A549 (cell line): Measurements from ENCODE around the gene SEZ6L2. TPM values are rescaled to one million over a fixed set of nuclear protein-coding genes. Genes with fewer than 3 reads are reported as not detected.
A peak's percentile ranks its signal among the peaks of the same experiment; 100 is the strongest.
"Not testable (repeated sequence)": the region's sequence is repeated elsewhere in the genome, so short reads cannot be mapped to it uniquely, and the experiment has no call there.

Source experiments
- ATAC-seq, 2 experiments: fragments of 200-7000 bp in 1 of 2; fragments of >200 bp in 1 of 2; cut with Nextera tagmentation in 1 of 2; cut with Tn5 transposase in 1 of 2; 3 replicates each; pipeline versions ENCODE4 v1.8.0 to v1.9.1; 2018 to 2020; ENCODE audit warnings: mild to moderate bottlenecking in 1 of 2, moderate library complexity in 1 of 2
- CTCF ChIA-PET: fragments of 300-600 bp; sonication (Branson Sonifier 250); formaldehyde crosslinking; extraction: SDS; loops from one replicate; lab custom pipeline; 2021; ENCODE audit warnings: antibody characterized with exemption, inconsistent platforms; lab: Yijun Ruan, JAX
- POLR2A ChIA-PET: fragments of 350-600 bp; formaldehyde crosslinking; extraction: SDS; loops from one replicate; lab custom pipeline; 2021; ENCODE audit warnings: antibody characterized with exemption, inconsistent platforms; lab: Yijun Ruan, JAX
- DNase-seq, 2 experiments: peaks; one replicate each; pipeline versions ENCODE4 v3.0.0 to v3.0.0-alpha.2; 2011 to 2016; ENCODE audit warnings: low read depth in 1 of 2, low spot score in 1 of 2
- FAIRE-seq: peaks from 2 replicates; lab custom pipeline; 2011; peaks lifted over from hg19 to GRCh38; lab: Jason Lieb, UNC
- H3K27ac ChIP-seq, 2 experiments: fragments of >200 bp; sonication (Bioruptor Twin); formaldehyde crosslinking; 3 replicates each; pipeline ENCODE4 v1.5.1; 2016 to 2017
- H3K4me1 ChIP-seq: fragments of >200 bp; sonication (Bioruptor Twin); formaldehyde crosslinking; 3 replicates; pipeline ENCODE4 v1.6.1; 2016
- H3K4me2 ChIP-seq: fragments of >200 bp; sonication (Bioruptor Twin); formaldehyde crosslinking; 3 replicates; pipeline ENCODE4 v1.6.1; 2016
- H3K4me3 ChIP-seq: fragments of >200 bp; sonication (Bioruptor Twin); formaldehyde crosslinking; 3 replicates; pipeline ENCODE4 v1.5.1; 2016
- H3K9me3 ChIP-seq: fragments of >200 bp; sonication (Bioruptor Twin); formaldehyde crosslinking; 3 replicates; pipeline ENCODE4 v1.6.1; 2016
- CEBPB ChIP-seq, 2 experiments: fragments of >200 bp in 1 of 2; sonication (Bioruptor Twin) in 1 of 2; formaldehyde crosslinking in 1 of 2; IDR thresholded peaks; 2 replicates each; pipeline ENCODE4 v1.6.1; 2012 to 2016
- CHD2 ChIP-seq: fragments of 150-350 bp; IDR thresholded peaks from 2 replicates; pipeline ENCODE4 v1.6.1; 2014; ENCODE audit warnings: low read length; ENCODE audit not compliant: partially characterized antibody
- CHD4 ChIP-seq: fragments of 200-600 bp; sonication (generic); IDR thresholded peaks from 2 replicates; pipeline ENCODE4 v1.6.1; 2016; ENCODE audit warnings: antibody characterized with exemption, mild to moderate bottlenecking, borderline replicate concordance
- EHF ChIP-seq: fragments of 250-450 bp; sonication (Bioruptor Pico); IDR thresholded peaks from 2 replicates; pipeline ENCODE4 v1.5.0; 2020; ENCODE audit warnings: mild to moderate bottlenecking
- ESRRA ChIP-seq: fragments of 150-350 bp; IDR thresholded peaks from 2 replicates; pipeline ENCODE4 v1.6.1; 2014; ENCODE audit warnings: mild to moderate bottlenecking, low read length, borderline replicate concordance
- FOSL2 ChIP-seq, 2 experiments: fragments of 450-650 bp in 1 of 2; fragments of >200 bp in 1 of 2; sonication (Bioruptor Twin) in 1 of 2; formaldehyde crosslinking; IDR thresholded peaks; 2 replicates each; pipeline versions ENCODE4 v1.5.0 to v1.6.1; 2016 to 2020; ENCODE audit warnings: mild to moderate bottlenecking in 1 of 2, moderate library complexity in 1 of 2
- HES2 ChIP-seq: fragments of >200 bp; sonication (Bioruptor Twin); formaldehyde crosslinking; IDR thresholded peaks from 2 replicates; pipeline ENCODE4 v1.6.1; 2016
- HEYL ChIP-seq: fragments of 250-450 bp; sonication (Bioruptor Pico); IDR thresholded peaks from 2 replicates; pipeline ENCODE4 v1.8.0; 2021; ENCODE audit warnings: mild to moderate bottlenecking, moderate library complexity
- HOXA7 ChIP-seq: fragments of 250-450 bp; sonication (Bioruptor Pico); IDR thresholded peaks from 2 replicates; pipeline ENCODE4 v1.5.0; 2020; ENCODE audit warnings: mild to moderate bottlenecking, moderate library complexity
- JUN ChIP-seq, 2 experiments: fragments of >200 bp; sonication (Bioruptor Twin); formaldehyde crosslinking; IDR thresholded peaks; 2 replicates in 1 of 2; 3 replicates in 1 of 2; pipeline ENCODE4 v1.6.1; 2016 to 2017
- KDM1A ChIP-seq: fragments of 200-600 bp; sonication (generic); IDR thresholded peaks from 2 replicates; pipeline ENCODE4 v1.6.1; 2016; ENCODE audit warnings: low read depth, mild to moderate bottlenecking
- MAFK ChIP-seq: fragments of 450-650 bp; IDR thresholded peaks from 2 replicates; pipeline ENCODE4 v1.6.1; 2014; ENCODE audit not compliant: partially characterized antibody
- NFE2L2 ChIP-seq: fragments of 150-350 bp; conservative IDR thresholded peaks from 2 replicates; pipeline ENCODE4 v1.6.1; 2014; ENCODE audit warnings: low read length
- POLR2A ChIP-seq: IDR thresholded peaks from 2 replicates; pipeline ENCODE4 v1.6.1; 2012; ENCODE audit warnings: mild to moderate bottlenecking, low read length
- RFX5 ChIP-seq: fragments of 450-650 bp; IDR thresholded peaks from 2 replicates; pipeline ENCODE4 v1.7.1; 2014; ENCODE audit warnings: antibody characterized with exemption, mild to moderate bottlenecking, moderate library complexity
- TFCP2L1 ChIP-seq: fragments of 250-450 bp; sonication (Bioruptor Pico); IDR thresholded peaks from 2 replicates; pipeline ENCODE4 v1.5.0; 2021; ENCODE audit warnings: mild to moderate bottlenecking
- ZFP36 ChIP-seq: fragments of 450-650 bp; IDR thresholded peaks from 2 replicates; pipeline ENCODE4 v1.6.1; 2014; ENCODE audit warnings: borderline replicate concordance; ENCODE audit not compliant: partially characterized antibody
- ZNF302 ChIP-seq: fragments of 250-450 bp; sonication (Bioruptor Pico); IDR thresholded peaks from 2 replicates; pipeline ENCODE4 v1.9.0; 2021; ENCODE audit warnings: inconsistent platforms, mild to moderate bottlenecking, moderate library complexity
- WGBS: methylation state at CpG from one replicate; pipeline ENCODE4 v1.1.6; 2017; ENCODE audit errors: missing lambda C conversion rate; 5-methylcytosine and 5-hydroxymethylcytosine counted together
- polyA plus RNA-seq, 4 experiments: library from polyadenylated mRNA; depleted of rRNA in 3 of 4; stranded (reverse); fragments of >200 nt; fragmentation: RNase III in 1 of 4; extraction: RNeasy Plus Mini Kit Qiagen cat#74134 plus additional on column Dnase treatment in 1 of 4; gene quantifications; 2 replicates in 3 of 4; 3 replicates in 1 of 4; pipeline ENCODE4 v1.2.3, GENCODE V29; 2011 to 2017
- TF ChIP-seq, protein P1 (sequence below): fragments of >200 bp; sonication (Bioruptor Twin); formaldehyde crosslinking; IDR thresholded peaks from 3 replicates; pipeline ENCODE4 v1.5.1; 2016
- TF ChIP-seq, protein P2 (sequence below): fragments of 450-650 bp; IDR thresholded peaks from 2 replicates; pipeline ENCODE4 v1.6.1; 2014; ENCODE audit warnings: antibody characterized with exemption

SEZ6L2 gene
- polyA plus RNA-seq, 2 of the 4 experiments (the other 2 are of a cell fraction), result 4.3 to 11.4 TPM

DNA sequence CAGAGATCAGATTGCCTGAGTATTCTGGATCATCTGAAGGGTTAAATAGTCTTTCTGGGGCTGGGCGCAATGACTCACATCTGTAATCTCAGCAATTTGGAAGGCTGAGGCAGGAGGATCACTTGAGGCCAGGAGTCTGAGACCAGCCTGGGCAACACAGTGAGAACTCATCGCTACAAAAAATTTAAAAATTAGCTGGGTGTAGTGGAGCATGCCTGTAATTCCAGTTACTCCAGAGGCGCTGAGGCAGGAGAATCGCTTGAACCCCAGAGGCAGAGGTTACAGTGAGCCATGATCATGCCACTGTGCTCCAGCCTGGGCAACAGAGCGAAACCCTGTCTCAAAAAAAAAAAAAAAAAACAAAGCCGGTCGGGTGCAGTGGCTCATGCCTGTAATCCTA is 63.4 kb downstream of the SEZ6L2 start:
- TF ChIP-seq NFE2L2 (no peak), ZFP36 (no peak), CHD4 (no peak), MAFK (no peak)
- TF ChIP-seq, protein P1, sequence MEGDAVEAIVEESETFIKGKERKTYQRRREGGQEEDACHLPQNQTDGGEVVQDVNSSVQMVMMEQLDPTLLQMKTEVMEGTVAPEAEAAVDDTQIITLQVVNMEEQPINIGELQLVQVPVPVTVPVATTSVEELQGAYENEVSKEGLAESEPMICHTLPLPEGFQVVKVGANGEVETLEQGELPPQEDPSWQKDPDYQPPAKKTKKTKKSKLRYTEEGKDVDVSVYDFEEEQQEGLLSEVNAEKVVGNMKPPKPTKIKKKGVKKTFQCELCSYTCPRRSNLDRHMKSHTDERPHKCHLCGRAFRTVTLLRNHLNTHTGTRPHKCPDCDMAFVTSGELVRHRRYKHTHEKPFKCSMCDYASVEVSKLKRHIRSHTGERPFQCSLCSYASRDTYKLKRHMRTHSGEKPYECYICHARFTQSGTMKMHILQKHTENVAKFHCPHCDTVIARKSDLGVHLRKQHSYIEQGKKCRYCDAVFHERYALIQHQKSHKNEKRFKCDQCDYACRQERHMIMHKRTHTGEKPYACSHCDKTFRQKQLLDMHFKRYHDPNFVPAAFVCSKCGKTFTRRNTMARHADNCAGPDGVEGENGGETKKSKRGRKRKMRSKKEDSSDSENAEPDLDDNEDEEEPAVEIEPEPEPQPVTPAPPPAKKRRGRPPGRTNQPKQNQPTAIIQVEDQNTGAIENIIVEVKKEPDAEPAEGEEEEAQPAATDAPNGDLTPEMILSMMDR, result no peak
- TF ChIP-seq, protein P2, sequence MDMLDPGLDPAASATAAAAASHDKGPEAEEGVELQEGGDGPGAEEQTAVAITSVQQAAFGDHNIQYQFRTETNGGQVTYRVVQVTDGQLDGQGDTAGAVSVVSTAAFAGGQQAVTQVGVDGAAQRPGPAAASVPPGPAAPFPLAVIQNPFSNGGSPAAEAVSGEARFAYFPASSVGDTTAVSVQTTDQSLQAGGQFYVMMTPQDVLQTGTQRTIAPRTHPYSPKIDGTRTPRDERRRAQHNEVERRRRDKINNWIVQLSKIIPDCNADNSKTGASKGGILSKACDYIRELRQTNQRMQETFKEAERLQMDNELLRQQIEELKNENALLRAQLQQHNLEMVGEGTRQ, result no peak
- 84% methylated on average over 7 of the region's 7 CpGs for WGBS
- Histone ChIP-seq H3K4me2 (no peak overlapping the region), H3K27ac (peak overlapping the region in 1 of 2 experiments; percentile 46; a peak in 1 of 6 replicates), H3K4me3 (no peak overlapping the region), H3K4me1 (peaks cover 16% of the 10 kb centered on the region), H3K9me3 (no peaks in the 10 kb centered on the region)
- ChIA-PET POLR2A (no interaction called here), CTCF (interaction anchor here (0.6 to 26.2 kb wide), 5 partner anchors 13 to 136 kb away, joined by 3 to 568 read pairs (median 7); partner anchors contain the start of genes MAZ, MVP, PAGR1 and PRRT2)
- FAIRE-seq, result no peak
- 0 out of 6 replicates have a peak, but pooled peaks of 1 of the 2 experiments have one; percentile 34 for ATAC-seq
- DNase-seq, result no peak

GRCh38 chr16:29834079-29834478 is 65.3 kb downstream of the SEZ6L2 start:
- ChIA-PET CTCF (interaction anchor here (0.6 to 26.2 kb wide), 6 partner anchors 12 to 172 kb away, joined by 3 to 568 read pairs (median 3); partner anchors contain the start of genes MAZ, MVP, PAGR1 and PRRT2), POLR2A (no interaction called here)
- Histone ChIP-seq H3K4me2 (no peak overlapping the region), H3K9me3 (no peaks in the 10 kb centered on the region), H3K27ac (no peak overlapping the region), H3K4me1 (peaks cover 28% of the 10 kb centered on the region)
- 94% methylated on average over 5 of the region's 5 CpGs for WGBS
- no peak for DNase-seq
- TF ChIP-seq CHD2 (no peak), HES2 (no peak), HOXA7 (no peak), POLR2A (no peak), EHF (CRISPR knock-in tag) (no peak), HEYL (CRISPR knock-in tag) (no peak), ESRRA (no peak), TFCP2L1 (no peak), CEBPB (IDR thresholded peaks at IDR 0.05) (no peak), FOSL2 (IDR thresholded peaks at IDR 0.05) (no peak), FOSL2 (CRISPR knock-in tag; IDR thresholded peaks at IDR 0.05) (no peak), ZNF302 (CRISPR knock-in tag) (no peak), MAFK (no peak), KDM1A (no peak), RFX5 (no peak), JUN (IDR thresholded peaks at IDR 0.05) (no peak)
- TF ChIP-seq, protein P1, result no peak
- TF ChIP-seq, all 56 proteins: peak for 0
- ATAC-seq, result no peak
- no peak for FAIRE-seq
- no peak overlapping the region for H3K4me3 ChIP-seq

- H3K4me3 ChIP-seq, H3K9me3 ChIP-seq, ATAC-seq, H3K27ac ChIP-seq, FAIRE-seq, DNase-seq, H3K4me2 ChIP-seq: not testable (repeated sequence)
- ChIA-PET CTCF (interaction anchor here (1.2 to 26.2 kb wide), 5 partner anchors 15 to 172 kb away, joined by 3 to 568 read pairs (median 8); partner anchors contain the start of genes CDIPT, KIF22, MAZ and MVP), POLR2A (interaction anchor here (0.6 kb wide), 1 partner anchor 128 kb away, joined by 3 read pairs; no protein-coding TSS in a partner anchor)
- WGBS, result 98% methylated on average over 4 of the region's 4 CpGs
- H3K4me1 ChIP-seq, result peaks cover 37% of the 10 kb centered on the region
Measured at GRCh38 chr16:29833219-29833618, 66.1 kb downstream of the SEZ6L2 start.
